ENCODE results near the gene AGPAT3. TPM values are rescaled to one million over a fixed set of nuclear protein-coding genes. Genes with fewer than 3 reads are reported as not detected.
"Not testable (repeated sequence)": the region's sequence is repeated elsewhere in the genome, so short reads cannot be mapped to it uniquely, and the experiment has no call there.

AGPAT3 gene, protein sequence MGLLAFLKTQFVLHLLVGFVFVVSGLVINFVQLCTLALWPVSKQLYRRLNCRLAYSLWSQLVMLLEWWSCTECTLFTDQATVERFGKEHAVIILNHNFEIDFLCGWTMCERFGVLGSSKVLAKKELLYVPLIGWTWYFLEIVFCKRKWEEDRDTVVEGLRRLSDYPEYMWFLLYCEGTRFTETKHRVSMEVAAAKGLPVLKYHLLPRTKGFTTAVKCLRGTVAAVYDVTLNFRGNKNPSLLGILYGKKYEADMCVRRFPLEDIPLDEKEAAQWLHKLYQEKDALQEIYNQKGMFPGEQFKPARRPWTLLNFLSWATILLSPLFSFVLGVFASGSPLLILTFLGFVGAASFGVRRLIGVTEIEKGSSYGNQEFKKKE
- polyA plus RNA-seq (2013, experiment 1 of 2), result 2.5 TPM
- polyA plus RNA-seq (2013, experiment 2 of 2), result 5.1 TPM

GRCh38 chr21:43864962-43865539, at the start of gene AGPAT3:
Gene AGPAT3, plus strand, starts transcription at chr21:43865223. Its CDS starts 94,459 bp downstream, at chr21:43959682.
- under 1% methylated on average over 92 of the region's 102 CpGs for WGBS
- Histone ChIP-seq H3K27me3 (ENCODE audit: insufficient read depth, low read length) (peaks cover 30% of the 10 kb centered on the region), H3K9ac (ENCODE audit: low read depth, low read length) (no peak within 1 kb of the TSS), H3K36me3 (ENCODE audit: insufficient read depth, low read length) (no peaks in the 10 kb centered on the region), H3K27ac (ENCODE audit: low read depth, low read length) (no peak within 1 kb of the TSS), H3K9me3 (ENCODE audit: insufficient read depth, low read depth, low read length) (no peaks in the 10 kb centered on the region), H3K4me1 (ENCODE audit: insufficient read depth, low read length) (peaks cover 3% of the 10 kb centered on the region), H3K4me3 (ENCODE audit: low read length) (peak within 1 kb of the TSS; percentile 60)

GRCh38 chr21:43815991-43816390, 49.0 kb upstream of the AGPAT3 start:
- Histone ChIP-seq H3K27me3 (ENCODE audit: insufficient read depth, low read length) (no peaks in the 10 kb centered on the region), H3K9me3 (ENCODE audit: insufficient read depth, low read depth, low read length) (no peaks in the 10 kb centered on the region), H3K27ac (ENCODE audit: low read depth, low read length) (no peak overlapping the region), H3K4me3 (ENCODE audit: low read length) (no peak overlapping the region), H3K4me1 (ENCODE audit: insufficient read depth, low read length) (peaks cover 9% of the 10 kb centered on the region), H3K9ac (ENCODE audit: low read depth, low read length) (no peak overlapping the region), H3K36me3 (ENCODE audit: insufficient read depth, low read length) (no peaks in the 10 kb centered on the region)
- WGBS, result 93% methylated on average over 15 of the region's 15 CpGs

DNA sequence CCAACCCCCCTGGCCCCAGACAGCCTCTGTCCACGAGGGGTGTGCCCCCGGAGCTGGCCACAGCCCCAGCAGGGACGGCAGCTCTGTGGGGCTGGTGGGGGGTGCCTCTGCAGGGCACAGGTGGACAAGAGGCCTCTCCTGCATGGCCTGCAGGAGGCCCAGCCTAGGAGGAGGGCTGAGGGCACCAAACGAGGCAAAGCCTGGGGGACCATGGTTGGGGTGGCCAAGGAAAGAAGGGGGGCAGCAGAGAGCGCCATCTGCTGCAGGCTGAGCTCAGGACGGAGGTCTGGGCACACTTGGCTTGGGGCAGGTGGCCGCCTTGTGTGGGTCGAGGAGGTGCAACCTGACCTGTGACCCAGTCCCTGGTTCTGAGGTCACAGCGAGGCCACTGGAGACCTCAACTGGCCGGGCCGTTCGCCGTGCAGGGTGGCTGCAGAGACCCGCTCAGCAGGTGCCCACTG, 48.4 kb upstream of the AGPAT3 start:
- no peaks in the 10 kb centered on the region for H3K36me3 ChIP-seq (ENCODE audit: insufficient read depth, low read length)
- no peak overlapping the region for H3K9ac ChIP-seq (ENCODE audit: low read depth, low read length)
- H3K4me3 ChIP-seq (ENCODE audit: low read length), result no peak overlapping the region
- H3K27me3 ChIP-seq (ENCODE audit: insufficient read depth, low read length), result no peaks in the 10 kb centered on the region
- peaks cover 9% of the 10 kb centered on the region for H3K4me1 ChIP-seq (ENCODE audit: insufficient read depth, low read length)
- no peak overlapping the region for H3K27ac ChIP-seq (ENCODE audit: low read depth, low read length)
- H3K9me3 ChIP-seq (ENCODE audit: insufficient read depth, low read depth, low read length), result no peaks in the 10 kb centered on the region
- 89% methylated on average over 14 of the region's 14 CpGs for WGBS

DNA sequence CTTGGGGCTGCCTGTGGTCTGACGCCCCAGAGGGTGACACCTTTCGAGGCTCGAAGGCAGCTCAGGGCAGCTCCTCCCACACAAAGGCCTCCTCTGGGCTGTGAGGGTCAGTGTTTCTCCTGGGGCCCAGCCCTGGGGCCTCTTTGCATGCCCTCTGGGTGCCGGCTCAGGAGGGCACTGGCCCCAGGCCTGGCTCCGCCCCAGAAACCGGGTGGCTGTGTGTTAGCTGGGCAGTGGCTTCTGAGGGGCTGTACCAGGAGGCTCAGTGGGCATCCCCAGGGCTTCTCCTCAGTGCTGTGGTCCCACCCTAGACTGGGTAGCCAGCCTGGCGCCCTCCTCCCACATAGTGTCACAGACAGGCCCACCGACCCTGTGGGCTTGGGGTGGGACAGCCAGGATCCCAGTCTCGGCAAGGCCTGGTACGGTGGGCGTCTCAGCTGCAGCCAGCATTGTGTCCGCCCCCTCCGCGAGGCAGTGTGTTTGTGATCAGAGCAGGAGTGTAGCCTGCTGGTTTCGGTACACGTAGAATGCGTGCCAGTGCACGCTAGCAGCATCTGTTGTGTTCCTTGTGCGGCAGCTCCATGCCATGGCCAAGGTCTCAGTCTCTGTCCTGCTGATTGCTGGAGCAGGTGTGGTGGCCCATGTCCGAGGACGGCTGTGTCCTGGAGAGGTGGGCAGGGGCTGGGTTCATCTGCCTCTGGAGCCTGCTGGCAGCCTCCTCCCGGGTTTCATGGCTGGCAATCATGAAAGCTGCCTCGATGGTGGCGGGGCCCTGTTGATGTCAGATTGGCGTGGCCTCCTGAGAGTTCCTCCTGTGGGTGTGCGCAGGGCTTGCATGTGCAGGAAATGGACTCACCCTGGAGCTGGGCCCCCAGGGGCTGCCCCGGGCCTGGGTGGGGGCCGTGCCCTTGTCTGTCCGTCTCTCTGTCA, 47.6 kb upstream of the AGPAT3 start:
- Histone ChIP-seq H3K27me3 (ENCODE audit: insufficient read depth, low read length) (no peaks in the 10 kb centered on the region), H3K9ac (ENCODE audit: low read depth, low read length) (no peak overlapping the region), H3K4me1 (ENCODE audit: insufficient read depth, low read length) (peaks cover 9% of the 10 kb centered on the region), H3K27ac (ENCODE audit: low read depth, low read length) (no peak overlapping the region), H3K36me3 (ENCODE audit: insufficient read depth, low read length) (no peaks in the 10 kb centered on the region), H3K9me3 (ENCODE audit: insufficient read depth, low read depth, low read length) (no peaks in the 10 kb centered on the region), H3K4me3 (ENCODE audit: low read length) (no peak overlapping the region)
- 90% methylated on average over 29 of the region's 29 CpGs for WGBS

GRCh38 chr21:43818685-43819084, 46.3 kb upstream of the AGPAT3 start:
- Histone ChIP-seq H3K27me3 (ENCODE audit: insufficient read depth, low read length) (no peaks in the 10 kb centered on the region), H3K9me3 (ENCODE audit: insufficient read depth, low read depth, low read length) (no peaks in the 10 kb centered on the region), H3K27ac (ENCODE audit: low read depth, low read length) (no peak overlapping the region), H3K36me3 (ENCODE audit: insufficient read depth, low read length) (no peaks in the 10 kb centered on the region), H3K4me1 (ENCODE audit: insufficient read depth, low read length) (peaks cover 9% of the 10 kb centered on the region), H3K9ac (ENCODE audit: low read depth, low read length) (no peak overlapping the region), H3K4me3 (ENCODE audit: low read length) (no peak overlapping the region)
- 73% methylated on average over 3 of the region's 3 CpGs for WGBS

GRCh38 chr21:43819511-43820405, 45.3 kb upstream of the AGPAT3 start:
- Histone ChIP-seq H3K4me1 (ENCODE audit: insufficient read depth, low read length) (peaks cover 2% of the 10 kb centered on the region), H3K36me3 (ENCODE audit: insufficient read depth, low read length) (no peaks in the 10 kb centered on the region), H3K9me3 (ENCODE audit: insufficient read depth, low read depth, low read length) (no peaks in the 10 kb centered on the region), H3K4me3 (ENCODE audit: low read length) (no peak overlapping the region), H3K27ac (ENCODE audit: low read depth, low read length) (no peak overlapping the region), H3K27me3 (ENCODE audit: insufficient read depth, low read length) (no peaks in the 10 kb centered on the region), H3K9ac (ENCODE audit: low read depth, low read length) (no peak overlapping the region)
- 90% methylated on average over 25 of the region's 25 CpGs for WGBS

DNA sequence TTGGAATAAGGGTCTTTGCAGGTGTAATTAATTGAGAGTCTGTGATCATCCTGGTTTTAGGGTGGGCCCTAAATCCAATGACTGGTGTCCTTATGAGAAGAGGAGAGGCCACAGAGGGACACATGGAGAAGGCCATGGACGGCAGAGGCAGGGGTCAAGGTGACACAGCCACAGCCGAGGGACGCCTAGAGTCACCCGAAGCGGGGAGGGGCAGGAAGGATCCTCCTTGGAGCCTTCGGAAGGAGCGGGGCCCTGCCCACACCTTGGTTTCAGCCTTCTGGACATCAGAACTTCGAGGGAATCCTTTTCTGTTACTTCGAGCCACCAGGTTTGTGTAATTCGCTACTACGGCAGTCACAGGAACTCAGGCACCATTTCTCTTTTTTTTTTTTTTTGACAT, 44.6 kb upstream of the AGPAT3 start:
- Histone ChIP-seq H3K9me3 (ENCODE audit: insufficient read depth, low read depth, low read length) (no peaks in the 10 kb centered on the region), H3K4me3 (ENCODE audit: low read length) (no peak overlapping the region), H3K9ac (ENCODE audit: low read depth, low read length) (no peak overlapping the region), H3K27me3 (ENCODE audit: insufficient read depth, low read length) (no peaks in the 10 kb centered on the region), H3K4me1 (ENCODE audit: insufficient read depth, low read length) (no peaks in the 10 kb centered on the region), H3K36me3 (ENCODE audit: insufficient read depth, low read length) (no peaks in the 10 kb centered on the region), H3K27ac (ENCODE audit: low read depth, low read length) (no peak overlapping the region)
- WGBS, result 95% methylated on average over 11 of the region's 11 CpGs

DNA sequence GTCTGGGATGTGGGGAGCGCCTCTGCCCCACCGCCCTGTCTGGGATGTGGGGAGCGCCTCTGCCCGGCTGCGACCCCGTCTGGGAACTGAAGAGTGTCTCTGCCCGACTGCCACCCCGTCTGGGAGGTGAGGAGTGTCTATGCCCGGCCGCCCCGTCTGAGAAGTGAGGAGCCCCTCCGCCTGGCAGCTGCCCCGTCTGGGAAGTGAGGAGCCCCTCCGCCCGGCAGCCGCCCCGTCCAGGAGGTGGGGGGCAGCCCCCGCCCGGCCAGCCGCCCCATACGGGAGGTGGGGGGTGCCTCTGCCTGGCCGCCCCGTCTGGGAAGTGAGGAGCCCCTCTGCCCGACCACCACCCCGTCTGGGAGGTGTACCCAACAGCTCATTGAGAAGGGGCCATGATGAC, 42.9 kb upstream of the AGPAT3 start:
- WGBS, result 97% methylated on average over 25 of the region's 25 CpGs
- not testable (repeated sequence) for H3K27ac ChIP-seq (ENCODE audit: low read depth, low read length); H3K4me3 ChIP-seq (ENCODE audit: low read length); H3K27me3 ChIP-seq (ENCODE audit: insufficient read depth, low read length); H3K9me3 ChIP-seq (ENCODE audit: insufficient read depth, low read depth, low read length); H3K9ac ChIP-seq (ENCODE audit: low read depth, low read length); H3K36me3 ChIP-seq (ENCODE audit: insufficient read depth, low read length); H3K4me1 ChIP-seq (ENCODE audit: insufficient read depth, low read length)

- not testable (repeated sequence) for H3K9me3 ChIP-seq (ENCODE audit: insufficient read depth, low read depth, low read length); H3K9ac ChIP-seq (ENCODE audit: low read depth, low read length); H3K4me1 ChIP-seq (ENCODE audit: insufficient read depth, low read length); H3K36me3 ChIP-seq (ENCODE audit: insufficient read depth, low read length); H3K4me3 ChIP-seq (ENCODE audit: low read length); H3K27ac ChIP-seq (ENCODE audit: low read depth, low read length); H3K27me3 ChIP-seq (ENCODE audit: insufficient read depth, low read length)
- no CpG with 5 or more reads among the region's 5 CpGs for WGBS
These were observed 42.3 kb upstream of the AGPAT3 start for GRCh38 chr21:43822741-43823140.

DNA sequence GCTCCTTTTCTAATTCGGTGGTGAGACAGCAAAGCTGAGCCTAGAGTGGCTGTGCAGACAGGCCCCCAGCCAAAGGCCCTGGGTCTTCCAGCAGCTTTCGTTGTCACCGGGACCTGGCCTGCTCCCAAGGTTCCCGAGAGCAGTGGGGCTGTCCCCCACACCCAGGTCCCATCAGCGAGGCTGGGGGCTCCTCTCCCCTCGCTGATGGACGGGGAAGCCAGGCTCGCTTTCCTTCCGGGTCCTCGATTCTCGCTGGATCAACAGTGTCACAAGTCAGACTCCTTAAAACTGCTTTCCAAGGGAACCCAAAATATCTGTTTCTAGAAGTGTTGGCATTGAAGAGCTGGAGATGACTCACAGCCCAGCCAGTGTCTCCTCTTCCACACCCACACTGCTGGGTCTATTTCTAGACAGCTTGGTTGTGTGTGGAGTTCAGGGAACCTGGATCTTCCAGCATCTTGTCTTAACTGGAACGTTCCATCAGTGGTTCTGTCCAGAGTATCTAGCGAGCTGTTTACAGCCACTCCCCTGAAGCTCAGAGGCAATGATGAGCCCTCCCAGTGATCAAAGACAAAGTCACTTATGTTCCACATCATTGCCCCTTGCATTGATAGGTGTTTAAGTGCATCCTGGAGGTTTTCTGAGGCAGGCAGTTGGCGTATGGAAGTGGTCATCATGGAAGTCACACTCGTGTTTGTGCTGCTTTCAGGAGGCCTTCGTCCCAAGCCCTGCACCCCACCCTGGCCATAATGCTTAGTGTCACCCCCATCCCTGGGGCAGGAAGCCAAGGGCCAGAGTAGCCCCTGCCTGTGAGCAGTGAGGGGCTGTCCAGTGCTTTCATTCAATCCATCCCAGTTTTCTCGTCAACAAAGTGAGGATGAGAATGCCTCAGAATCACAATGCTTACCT, 40.4 kb upstream of the AGPAT3 start:
- Histone ChIP-seq H3K4me3 (ENCODE audit: low read length) (no peak overlapping the region), H3K27ac (ENCODE audit: low read depth, low read length) (no peak overlapping the region), H3K27me3 (ENCODE audit: insufficient read depth, low read length) (no peaks in the 10 kb centered on the region), H3K9ac (ENCODE audit: low read depth, low read length) (no peak overlapping the region), H3K4me1 (ENCODE audit: insufficient read depth, low read length) (no peaks in the 10 kb centered on the region), H3K36me3 (ENCODE audit: insufficient read depth, low read length) (no peaks in the 10 kb centered on the region), H3K9me3 (ENCODE audit: insufficient read depth, low read depth, low read length) (no peaks in the 10 kb centered on the region)
- WGBS, result 91% methylated on average over 17 of the region's 17 CpGs

All from HUES64 (cell line).